ENCODE data around the gene EFCAB3. TPM values are rescaled to one million over a fixed set of nuclear protein-coding genes. Genes with fewer than 3 reads are reported as not detected.
"Not testable (repeated sequence)": the region's sequence is repeated elsewhere in the genome, so short reads cannot be mapped to it uniquely, and the experiment has no call there.

The EFCAB3 gene
- polyA plus RNA-seq, 3 donors = not detected

DNA sequence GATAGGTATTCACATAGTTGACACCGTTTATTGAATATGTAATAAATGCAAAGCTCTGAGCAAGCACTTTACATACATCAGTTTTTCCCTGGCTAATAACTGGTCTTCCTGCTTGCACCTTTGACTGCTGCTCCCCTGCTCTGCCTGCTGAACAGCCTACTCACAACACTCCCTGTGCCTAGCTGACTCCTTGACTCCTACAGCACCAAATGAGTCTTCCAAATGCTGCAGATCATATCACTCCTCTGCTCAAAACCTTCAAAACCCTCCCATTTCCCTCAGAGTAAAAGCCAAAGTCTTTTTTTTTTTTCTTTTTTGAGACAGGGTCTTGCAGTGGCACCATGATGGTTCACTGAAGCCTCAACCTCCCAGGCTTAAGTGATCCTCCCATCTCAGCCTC is 18.5 kb downstream of the EFCAB3 start:
- H2AFZ ChIP-seq (ENCODE audit: insufficient read depth, low read depth, low read length, poor library complexity, severe bottlenecking) = no peak overlapping the region
- no peak overlapping the region for H3K4me3 Mint-ChIP-seq
- no peaks in the 10 kb centered on the region for H4K20me1 ChIP-seq (ENCODE audit: insufficient read depth, low read length)
- H3K36me3 Mint-ChIP-seq = no peaks in the 10 kb centered on the region
- no CpG with 5 or more reads among the region's 1 CpG for WGBS (ENCODE audit: insufficient coverage)
- no peak overlapping the region for H3K9ac ChIP-seq (ENCODE audit: insufficient read depth, low read length, poor library complexity, severe bottlenecking)
- H3K4me2 ChIP-seq (replicated peaks; ENCODE audit: extremely low read depth, low read length, poor library complexity, severe bottlenecking) = no peak overlapping the region
- H3K27me3 Mint-ChIP-seq (ENCODE audit: low read depth in 3 of 3) = peaks cover 3 to 10% (median 7%) of the 10 kb centered on the region in 3 donors
- no peak for DNase-seq
- no peaks in the 10 kb centered on the region for H3K79me2 ChIP-seq (ENCODE audit: insufficient read depth, low read length)
- H3K27ac Mint-ChIP-seq = no peak overlapping the region
- TF ChIP-seq, protein P1, sequence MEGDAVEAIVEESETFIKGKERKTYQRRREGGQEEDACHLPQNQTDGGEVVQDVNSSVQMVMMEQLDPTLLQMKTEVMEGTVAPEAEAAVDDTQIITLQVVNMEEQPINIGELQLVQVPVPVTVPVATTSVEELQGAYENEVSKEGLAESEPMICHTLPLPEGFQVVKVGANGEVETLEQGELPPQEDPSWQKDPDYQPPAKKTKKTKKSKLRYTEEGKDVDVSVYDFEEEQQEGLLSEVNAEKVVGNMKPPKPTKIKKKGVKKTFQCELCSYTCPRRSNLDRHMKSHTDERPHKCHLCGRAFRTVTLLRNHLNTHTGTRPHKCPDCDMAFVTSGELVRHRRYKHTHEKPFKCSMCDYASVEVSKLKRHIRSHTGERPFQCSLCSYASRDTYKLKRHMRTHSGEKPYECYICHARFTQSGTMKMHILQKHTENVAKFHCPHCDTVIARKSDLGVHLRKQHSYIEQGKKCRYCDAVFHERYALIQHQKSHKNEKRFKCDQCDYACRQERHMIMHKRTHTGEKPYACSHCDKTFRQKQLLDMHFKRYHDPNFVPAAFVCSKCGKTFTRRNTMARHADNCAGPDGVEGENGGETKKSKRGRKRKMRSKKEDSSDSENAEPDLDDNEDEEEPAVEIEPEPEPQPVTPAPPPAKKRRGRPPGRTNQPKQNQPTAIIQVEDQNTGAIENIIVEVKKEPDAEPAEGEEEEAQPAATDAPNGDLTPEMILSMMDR (IDR thresholded peaks at IDR 0.05) = no peak
- no peaks in the 10 kb centered on the region for H3K27me3 ChIP-seq (ENCODE audit: control insufficient read depth in 2 of 2, insufficient read depth in 2 of 2, low read length in 2 of 2)
- H3K36me3 ChIP-seq (replicated peaks in 1 of 2; ENCODE audit: control insufficient read depth in 1 of 2, insufficient read depth in 2 of 2, low read length in 2 of 2) = no peaks in the 10 kb centered on the region
- intact Hi-C loops (cut with micrococcal nuclease) = no loop called here
- no peak overlapping the region for H3K4me3 ChIP-seq (replicated peaks in 1 of 3; ENCODE audit: low read depth in 2 of 3, low read length in 3 of 3)
- no peaks in the 10 kb centered on the region for H3K9me3 ChIP-seq (replicated peaks in 1 of 2; ENCODE audit: control insufficient read depth in 1 of 2, insufficient read depth in 1 of 2, low read length in 2 of 2)
- H3K4me1 ChIP-seq (ENCODE audit: control insufficient read depth in 1 of 2, insufficient read depth in 2 of 2, low read length in 2 of 2) = no peaks in the 10 kb centered on the region
- no peak overlapping the region for H3K27ac ChIP-seq (ENCODE audit: low read depth in 1 of 2, low read length in 2 of 2)
- peaks cover 0 to 7% (median 4%) of the 10 kb centered on the region in 7 donors for H3K9me3 Mint-ChIP-seq
- no peaks in the 10 kb centered on the region for H3K4me1 Mint-ChIP-seq

DNA sequence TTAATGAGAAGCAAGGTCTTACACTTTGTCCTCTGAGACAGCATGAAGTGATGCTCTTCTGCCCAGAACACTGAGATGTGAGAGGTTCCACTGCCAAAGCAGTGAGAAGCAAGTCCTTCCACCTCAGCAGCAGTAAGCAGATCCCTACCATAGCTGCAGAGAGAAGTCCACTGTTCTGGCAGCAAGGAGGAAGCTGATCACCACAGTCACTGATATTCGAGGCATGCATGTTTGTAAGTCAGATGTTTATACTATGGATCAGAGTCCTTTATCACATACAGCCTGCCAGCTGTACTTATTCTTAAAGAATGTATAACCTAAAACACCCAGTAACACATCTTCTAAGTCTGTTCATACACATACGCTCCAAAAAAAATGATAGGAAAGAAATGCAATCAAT is 25.1 kb downstream of the EFCAB3 start:
- Mint-ChIP-seq H3K27ac (no peak overlapping the region), H3K4me3 (no peak overlapping the region), H3K27me3 (ENCODE audit: low read depth in 3 of 3) (peaks cover 4 to 12% (median 11%) of the 10 kb centered on the region in 3 donors), H3K4me1 (no peaks in the 10 kb centered on the region), H3K36me3 (no peaks in the 10 kb centered on the region), H3K9me3 (peaks cover 0 to 7% (median 3%) of the 10 kb centered on the region in 7 donors)
- no peak overlapping the region for H3K27ac ChIP-seq (ENCODE audit: low read depth in 1 of 2, low read length in 2 of 2)
- WGBS (ENCODE audit: insufficient coverage) = no CpG with 5 or more reads among the region's 2 CpGs
- no peaks in the 10 kb centered on the region for H4K20me1 ChIP-seq (ENCODE audit: insufficient read depth, low read length)
- DNase-seq = no peak
- H3K27me3 ChIP-seq (ENCODE audit: control insufficient read depth in 2 of 2, insufficient read depth in 2 of 2, low read length in 2 of 2) = no peaks in the 10 kb centered on the region
- no peaks in the 10 kb centered on the region for H3K36me3 ChIP-seq (replicated peaks in 1 of 2; ENCODE audit: control insufficient read depth in 1 of 2, insufficient read depth in 2 of 2, low read length in 2 of 2)
- no peak overlapping the region for H3K4me2 ChIP-seq (replicated peaks; ENCODE audit: extremely low read depth, low read length, poor library complexity, severe bottlenecking)
- no peaks in the 10 kb centered on the region for H3K9me3 ChIP-seq (replicated peaks in 1 of 2; ENCODE audit: control insufficient read depth in 1 of 2, insufficient read depth in 1 of 2, low read length in 2 of 2)
- intact Hi-C loops (cut with micrococcal nuclease) = no loop called here
- no peak overlapping the region for H3K4me3 ChIP-seq (replicated peaks in 1 of 3; ENCODE audit: low read depth in 2 of 3, low read length in 3 of 3)
- H2AFZ ChIP-seq (ENCODE audit: insufficient read depth, low read depth, low read length, poor library complexity, severe bottlenecking) = no peak overlapping the region
- H3K4me1 ChIP-seq (ENCODE audit: control insufficient read depth in 1 of 2, insufficient read depth in 2 of 2, low read length in 2 of 2) = no peaks in the 10 kb centered on the region
- no peak overlapping the region for H3K9ac ChIP-seq (ENCODE audit: insufficient read depth, low read length, poor library complexity, severe bottlenecking)
- H3K79me2 ChIP-seq (ENCODE audit: insufficient read depth, low read length) = no peaks in the 10 kb centered on the region
- TF ChIP-seq, protein P1 (IDR thresholded peaks at IDR 0.05) = no peak

- H3K4me1 Mint-ChIP-seq; H3K4me3 ChIP-seq (replicated peaks in 1 of 3; ENCODE audit: low read depth in 2 of 3, low read length in 3 of 3); H2AFZ ChIP-seq (ENCODE audit: insufficient read depth, low read depth, low read length, poor library complexity, severe bottlenecking); H3K27me3 ChIP-seq (ENCODE audit: control insufficient read depth in 2 of 2, insufficient read depth in 2 of 2, low read length in 2 of 2); H3K79me2 ChIP-seq (ENCODE audit: insufficient read depth, low read length); H4K20me1 ChIP-seq (ENCODE audit: insufficient read depth, low read length); H3K36me3 ChIP-seq (replicated peaks in 1 of 2; ENCODE audit: control insufficient read depth in 1 of 2, insufficient read depth in 2 of 2, low read length in 2 of 2); intact Hi-C loops (cut with micrococcal nuclease); DNase-seq; H3K9me3 ChIP-seq (replicated peaks in 1 of 2; ENCODE audit: control insufficient read depth in 1 of 2, insufficient read depth in 1 of 2, low read length in 2 of 2); H3K27ac ChIP-seq (ENCODE audit: low read depth in 1 of 2, low read length in 2 of 2); H3K4me3 Mint-ChIP-seq; H3K36me3 Mint-ChIP-seq; H3K9ac ChIP-seq (ENCODE audit: insufficient read depth, low read length, poor library complexity, severe bottlenecking); H3K4me1 ChIP-seq (ENCODE audit: control insufficient read depth in 1 of 2, insufficient read depth in 2 of 2, low read length in 2 of 2); H3K27ac Mint-ChIP-seq; H3K4me2 ChIP-seq (replicated peaks; ENCODE audit: extremely low read depth, low read length, poor library complexity, severe bottlenecking): not testable (repeated sequence)
- peaks cover 10 to 17% (median 14%) of the 10 kb centered on the region in 3 donors for H3K27me3 Mint-ChIP-seq (ENCODE audit: low read depth in 3 of 3)
- H3K9me3 Mint-ChIP-seq = peaks cover 0 to 14% (median 4%) of the 10 kb centered on the region in 7 donors
- no CpG with 5 or more reads among the region's 1 CpG for WGBS (ENCODE audit: insufficient coverage)
Observed at GRCh38 chr17:62413090-62413489, 32.7 kb downstream of the EFCAB3 start.
